Coronary artery (tissue), 2 donors: ENCODE results near the gene BSPH1.

Source experiments
- DNase-seq: peaks from one replicate; pipeline ENCODE4 v3.0.0-alpha.2; 2017; ENCODE audit warnings: low spot score
- H3K27ac ChIP-seq, 2 donors: fragments of 200-600 bp; sonication (generic); one replicate each; pipeline ENCODE4 v1.5.1; 2016 to 2019
- H3K4me3 ChIP-seq: fragments of 200-600 bp; sonication (generic); 2 replicates; pipeline ENCODE4 v1.5.1; 2016; ENCODE audit warnings: mild to moderate bottlenecking, moderate library complexity
- TF ChIP-seq, protein P1 (sequence below): fragments of 200-600 bp; sonication (generic); IDR thresholded peaks from one replicate; pipeline ENCODE4 v1.5.1; 2019; ENCODE audit warnings: antibody characterized with exemption

Gene BSPH1, protein sequence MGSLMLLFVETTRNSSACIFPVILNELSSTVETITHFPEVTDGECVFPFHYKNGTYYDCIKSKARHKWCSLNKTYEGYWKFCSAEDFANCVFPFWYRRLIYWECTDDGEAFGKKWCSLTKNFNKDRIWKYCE

GRCh38 chr19:47992070-47992469, at the start of gene BSPH1:
BSPH1 (minus strand) TSS chr19:47992170; CDS start chr19:47992081, 89 bp downstream.
- Histone ChIP-seq H3K4me3 (no peak within 1 kb of the TSS), H3K27ac (no peak within 1 kb of the TSS)
- TF ChIP-seq, protein P1, sequence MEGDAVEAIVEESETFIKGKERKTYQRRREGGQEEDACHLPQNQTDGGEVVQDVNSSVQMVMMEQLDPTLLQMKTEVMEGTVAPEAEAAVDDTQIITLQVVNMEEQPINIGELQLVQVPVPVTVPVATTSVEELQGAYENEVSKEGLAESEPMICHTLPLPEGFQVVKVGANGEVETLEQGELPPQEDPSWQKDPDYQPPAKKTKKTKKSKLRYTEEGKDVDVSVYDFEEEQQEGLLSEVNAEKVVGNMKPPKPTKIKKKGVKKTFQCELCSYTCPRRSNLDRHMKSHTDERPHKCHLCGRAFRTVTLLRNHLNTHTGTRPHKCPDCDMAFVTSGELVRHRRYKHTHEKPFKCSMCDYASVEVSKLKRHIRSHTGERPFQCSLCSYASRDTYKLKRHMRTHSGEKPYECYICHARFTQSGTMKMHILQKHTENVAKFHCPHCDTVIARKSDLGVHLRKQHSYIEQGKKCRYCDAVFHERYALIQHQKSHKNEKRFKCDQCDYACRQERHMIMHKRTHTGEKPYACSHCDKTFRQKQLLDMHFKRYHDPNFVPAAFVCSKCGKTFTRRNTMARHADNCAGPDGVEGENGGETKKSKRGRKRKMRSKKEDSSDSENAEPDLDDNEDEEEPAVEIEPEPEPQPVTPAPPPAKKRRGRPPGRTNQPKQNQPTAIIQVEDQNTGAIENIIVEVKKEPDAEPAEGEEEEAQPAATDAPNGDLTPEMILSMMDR, result no peak
- DNase-seq, result no peak

- Histone ChIP-seq H3K27ac (no peak overlapping the region), H3K4me3 (no peak overlapping the region)
- TF ChIP-seq, protein P1, result no peak
- DNase-seq, result no peak
Observed at GRCh38 chr19:48036765-48037164, 44.8 kb upstream of the BSPH1 start.

DNA sequence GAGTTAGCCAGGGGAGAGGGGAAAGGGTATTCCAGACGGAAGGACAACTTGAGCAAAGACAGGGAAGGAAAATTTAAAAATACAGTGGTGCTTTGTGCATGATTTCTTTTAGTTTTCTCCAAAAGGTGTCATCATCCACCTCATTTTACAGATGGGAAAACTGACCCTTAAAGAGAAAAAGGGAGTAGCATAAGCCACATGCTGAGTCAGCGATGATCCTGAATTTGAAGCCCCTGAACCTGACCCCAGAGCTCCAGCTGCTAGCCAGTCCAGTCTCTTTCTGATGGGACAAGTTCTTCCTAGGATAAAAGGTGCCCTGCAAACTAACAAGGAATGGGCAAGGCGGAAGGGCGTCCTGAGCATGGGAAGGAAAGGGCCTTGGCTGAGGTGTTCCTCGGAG, 41.6 kb upstream of the BSPH1 start:
- Histone ChIP-seq H3K4me3 (no peak overlapping the region), H3K27ac (no peak overlapping the region)
- TF ChIP-seq, protein P1, result no peak
- DNase-seq, result no peak

- Histone ChIP-seq H3K27ac (no peak overlapping the region), H3K4me3 (no peak overlapping the region)
- no peak for DNase-seq
- TF ChIP-seq, protein P1, result no peak
Observed at GRCh38 chr19:48030073-48030472, 38.1 kb upstream of the BSPH1 start.

DNA sequence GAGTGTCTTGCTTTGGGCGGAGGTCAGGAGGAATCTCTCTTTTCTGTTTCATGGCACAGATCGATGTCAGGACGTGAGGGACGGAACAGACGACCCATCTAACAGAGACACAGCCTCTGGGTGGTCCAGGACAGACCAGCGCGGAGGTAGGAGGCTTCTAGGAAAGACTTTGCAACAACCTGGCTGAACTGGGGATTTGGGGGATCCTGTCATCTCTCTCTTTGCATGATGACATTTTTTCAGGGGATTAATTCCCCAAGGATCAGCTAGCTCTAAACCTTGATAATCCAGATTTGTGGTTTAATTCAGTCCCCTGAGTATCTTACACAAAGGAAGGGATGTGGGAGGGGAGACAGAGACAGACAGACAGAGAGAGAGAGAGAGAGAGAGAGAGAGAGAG, 37.5 kb upstream of the BSPH1 start:
- H3K4me3 ChIP-seq, result no peak overlapping the region
- DNase-seq, result no peak
- no peak overlapping the region for H3K27ac ChIP-seq
- TF ChIP-seq, protein P1, result no peak

DNA sequence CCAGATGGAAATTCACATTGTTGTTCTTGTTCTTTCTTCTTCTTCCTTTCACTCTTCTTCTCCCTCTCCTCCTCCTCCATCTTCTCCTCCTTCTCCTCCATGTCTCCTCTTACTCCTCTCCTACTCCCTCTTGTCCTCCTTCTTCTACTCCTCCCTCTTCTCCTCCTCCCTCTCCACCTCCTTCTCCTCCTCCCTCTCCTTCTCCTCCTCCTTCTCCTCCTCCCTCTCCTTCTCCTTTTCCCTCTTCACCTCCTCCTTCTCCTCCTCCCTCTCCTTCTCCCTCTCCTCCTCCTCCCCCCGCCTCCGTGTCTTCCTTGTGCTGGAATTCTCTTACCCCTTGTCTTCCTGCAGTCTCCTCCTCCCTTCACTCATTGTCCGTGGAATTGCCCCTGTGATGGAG, 33.5 kb upstream of the BSPH1 start:
- no peak for DNase-seq
- Histone ChIP-seq H3K4me3 (no peak overlapping the region), H3K27ac (no peak overlapping the region)
- TF ChIP-seq, protein P1, result no peak

GRCh38 chr19:48023518-48023917, 31.5 kb upstream of the BSPH1 start:
- H3K4me3 ChIP-seq, result no peak overlapping the region
- DNase-seq, result no peak
- TF ChIP-seq, protein P1, result no peak
- H3K27ac ChIP-seq, result no peak overlapping the region
